ENCODE measurements around the gene SHISA5.
"Not testable (repeated sequence)": the region's sequence is repeated elsewhere in the genome, so short reads cannot be mapped to it uniquely, and the experiment has no call there.

The SHISA5 gene

DNA sequence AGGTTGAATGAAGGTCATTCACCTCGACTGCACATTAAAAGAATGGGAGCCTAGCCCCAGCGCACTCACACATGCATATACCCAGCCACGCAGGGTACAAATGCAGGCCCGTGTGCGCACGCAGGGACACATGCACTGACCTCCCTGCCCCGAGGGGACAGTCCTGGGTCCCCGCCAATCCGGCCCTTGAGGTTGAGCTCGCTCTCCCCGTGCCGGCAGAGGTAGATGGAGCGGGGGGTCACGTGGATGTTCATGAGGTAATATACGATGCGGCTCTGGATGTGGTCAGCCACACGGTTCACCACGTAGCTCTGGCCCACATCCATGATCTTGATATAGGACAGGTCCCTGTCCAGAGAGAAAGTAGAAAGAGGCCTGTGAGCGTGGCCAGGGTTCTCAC, 32.1 kb upstream of the SHISA5 start:
- no peak for DNase-seq
- no peaks in the 10 kb centered on the region for H3K4me1 Mint-ChIP-seq
- H3K4me3 Mint-ChIP-seq, result no peak overlapping the region
- peaks cover 6% of the 10 kb centered on the region for H3K27me3 Mint-ChIP-seq (ENCODE audit: low read depth, poor library complexity)
- H3K9me3 Mint-ChIP-seq, result no peaks in the 10 kb centered on the region
- no peak overlapping the region for H3K27ac Mint-ChIP-seq
- TF ChIP-seq, protein P1, sequence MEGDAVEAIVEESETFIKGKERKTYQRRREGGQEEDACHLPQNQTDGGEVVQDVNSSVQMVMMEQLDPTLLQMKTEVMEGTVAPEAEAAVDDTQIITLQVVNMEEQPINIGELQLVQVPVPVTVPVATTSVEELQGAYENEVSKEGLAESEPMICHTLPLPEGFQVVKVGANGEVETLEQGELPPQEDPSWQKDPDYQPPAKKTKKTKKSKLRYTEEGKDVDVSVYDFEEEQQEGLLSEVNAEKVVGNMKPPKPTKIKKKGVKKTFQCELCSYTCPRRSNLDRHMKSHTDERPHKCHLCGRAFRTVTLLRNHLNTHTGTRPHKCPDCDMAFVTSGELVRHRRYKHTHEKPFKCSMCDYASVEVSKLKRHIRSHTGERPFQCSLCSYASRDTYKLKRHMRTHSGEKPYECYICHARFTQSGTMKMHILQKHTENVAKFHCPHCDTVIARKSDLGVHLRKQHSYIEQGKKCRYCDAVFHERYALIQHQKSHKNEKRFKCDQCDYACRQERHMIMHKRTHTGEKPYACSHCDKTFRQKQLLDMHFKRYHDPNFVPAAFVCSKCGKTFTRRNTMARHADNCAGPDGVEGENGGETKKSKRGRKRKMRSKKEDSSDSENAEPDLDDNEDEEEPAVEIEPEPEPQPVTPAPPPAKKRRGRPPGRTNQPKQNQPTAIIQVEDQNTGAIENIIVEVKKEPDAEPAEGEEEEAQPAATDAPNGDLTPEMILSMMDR (IDR thresholded peaks at IDR 0.05), result no peak
- peaks cover 75% of the 10 kb centered on the region for H3K36me3 Mint-ChIP-seq (ENCODE audit: low read depth)

DNA sequence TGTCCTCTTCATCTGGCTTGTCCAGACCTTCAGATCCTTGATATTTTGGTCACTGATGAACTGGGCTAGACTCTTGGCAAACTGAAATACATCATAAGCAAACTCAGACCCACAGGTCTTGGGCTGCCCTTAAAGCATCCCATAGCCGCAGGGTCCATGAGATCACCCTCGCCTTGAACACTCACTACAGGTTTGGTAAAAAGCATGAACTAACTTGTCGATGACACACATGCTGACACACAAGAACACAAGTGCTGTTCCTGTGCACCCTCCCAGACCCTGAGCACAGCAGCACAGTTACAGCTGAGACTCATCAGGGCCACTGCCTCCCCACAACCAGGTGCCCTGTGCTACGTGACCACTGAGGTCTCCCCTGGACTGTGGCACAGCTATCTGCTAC, 31.6 kb upstream of the SHISA5 start:
- Mint-ChIP-seq H3K4me3 (no peak overlapping the region), H3K4me1 (no peaks in the 10 kb centered on the region), H3K9me3 (no peaks in the 10 kb centered on the region), H3K36me3 (ENCODE audit: low read depth) (peaks cover 80% of the 10 kb centered on the region), H3K27me3 (ENCODE audit: low read depth, poor library complexity) (peaks cover 6% of the 10 kb centered on the region), H3K27ac (peak overlapping the region; percentile 39)
- TF ChIP-seq, protein P1 (IDR thresholded peaks at IDR 0.05), result no peak
- DNase-seq, result no peak

DNA sequence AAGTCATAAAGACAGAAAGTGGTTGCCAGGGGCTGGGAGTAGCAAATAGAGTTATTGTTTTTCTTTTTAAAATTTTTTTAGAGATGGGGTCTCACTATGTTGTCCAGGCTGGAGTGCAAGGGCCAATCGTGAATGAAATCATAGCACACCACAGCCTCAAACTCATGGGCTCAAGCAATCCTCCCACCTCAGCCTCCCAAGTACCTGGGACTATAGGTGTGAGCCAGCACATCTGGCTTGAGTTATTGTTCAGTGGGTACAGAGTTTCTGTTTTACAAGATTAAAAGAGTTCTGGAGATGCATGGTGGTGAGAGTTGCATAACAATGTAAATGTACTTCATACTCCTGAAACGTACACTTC, 29.0 kb upstream of the SHISA5 start:
- no peak for DNase-seq
- TF ChIP-seq, protein P1 (IDR thresholded peaks at IDR 0.05), result no peak
- H3K4me3 Mint-ChIP-seq, result no peak overlapping the region
- H3K4me1 Mint-ChIP-seq, result no peaks in the 10 kb centered on the region
- peaks cover 6% of the 10 kb centered on the region for H3K27me3 Mint-ChIP-seq (ENCODE audit: low read depth, poor library complexity)
- H3K36me3 Mint-ChIP-seq (ENCODE audit: low read depth), result peaks cover 82% of the 10 kb centered on the region
- H3K9me3 Mint-ChIP-seq, result no peaks in the 10 kb centered on the region
- H3K27ac Mint-ChIP-seq, result no peak overlapping the region

DNA sequence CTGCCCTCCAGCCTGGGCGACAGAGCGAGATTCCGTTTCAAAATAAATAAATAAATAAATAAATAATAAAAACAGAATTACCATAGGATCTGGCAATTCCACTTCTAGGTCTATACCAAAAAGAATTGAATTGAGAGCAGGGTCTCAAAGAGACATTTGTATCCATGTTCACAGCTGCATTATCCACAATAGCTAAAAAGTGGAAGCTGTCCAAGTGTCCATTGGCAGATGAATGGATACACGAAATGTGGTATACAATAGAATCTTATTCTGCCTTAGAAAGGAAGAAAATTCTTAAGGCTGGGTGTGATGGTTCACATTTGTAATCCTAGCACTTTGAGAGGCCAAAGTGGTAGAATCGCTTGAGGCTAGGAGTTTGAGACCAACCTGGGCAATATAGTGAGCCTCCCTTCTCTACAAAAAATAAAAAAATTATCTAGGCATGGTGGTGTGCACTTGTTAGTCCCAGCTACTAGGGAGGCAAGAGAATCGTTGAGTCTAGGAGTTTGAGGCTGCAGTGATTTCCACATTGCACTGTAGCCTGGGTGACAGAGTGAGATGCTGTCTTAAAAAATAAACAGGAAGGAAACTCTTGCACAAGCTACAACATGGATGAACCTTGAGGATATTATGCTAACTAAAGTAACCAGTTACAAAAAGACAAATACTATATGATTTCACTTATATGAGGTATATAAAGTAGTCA, 28.4 kb upstream of the SHISA5 start:
- no peaks in the 10 kb centered on the region for H3K9me3 Mint-ChIP-seq
- H3K4me1 Mint-ChIP-seq, result no peaks in the 10 kb centered on the region
- H3K36me3 Mint-ChIP-seq (ENCODE audit: low read depth), result peaks cover 84% of the 10 kb centered on the region
- H3K4me3 Mint-ChIP-seq, result no peak overlapping the region
- H3K27me3 Mint-ChIP-seq (ENCODE audit: low read depth, poor library complexity), result peaks cover 6% of the 10 kb centered on the region
- no peak for DNase-seq
- TF ChIP-seq, protein P1 (IDR thresholded peaks at IDR 0.05), result no peak
- H3K27ac Mint-ChIP-seq, result no peak overlapping the region

DNA sequence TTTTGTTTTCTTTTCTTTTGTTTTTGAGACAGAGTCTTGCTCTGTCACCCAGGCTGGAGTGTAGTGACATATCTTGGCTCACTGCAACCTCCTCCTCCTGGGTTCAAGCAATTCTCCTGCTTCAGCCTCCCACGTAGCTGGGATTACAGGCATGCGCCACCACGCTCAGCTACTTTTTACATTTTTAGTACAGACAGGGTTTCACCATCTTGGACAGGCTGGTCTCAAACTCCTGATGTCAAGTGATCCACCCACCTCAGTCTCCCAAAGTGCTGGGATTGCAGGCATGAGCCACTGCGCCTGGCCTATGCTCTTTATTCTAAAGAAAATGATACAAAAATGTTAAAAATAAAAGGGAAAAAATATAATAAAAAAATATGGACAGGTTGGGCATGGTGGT, 26.7 kb upstream of the SHISA5 start:
- not testable (repeated sequence) for H3K27me3 Mint-ChIP-seq (ENCODE audit: low read depth, poor library complexity); DNase-seq; H3K9me3 Mint-ChIP-seq; H3K4me3 Mint-ChIP-seq; H3K27ac Mint-ChIP-seq; H3K4me1 Mint-ChIP-seq
- H3K36me3 Mint-ChIP-seq (ENCODE audit: low read depth), result peaks cover 86% of the 10 kb centered on the region

DNA sequence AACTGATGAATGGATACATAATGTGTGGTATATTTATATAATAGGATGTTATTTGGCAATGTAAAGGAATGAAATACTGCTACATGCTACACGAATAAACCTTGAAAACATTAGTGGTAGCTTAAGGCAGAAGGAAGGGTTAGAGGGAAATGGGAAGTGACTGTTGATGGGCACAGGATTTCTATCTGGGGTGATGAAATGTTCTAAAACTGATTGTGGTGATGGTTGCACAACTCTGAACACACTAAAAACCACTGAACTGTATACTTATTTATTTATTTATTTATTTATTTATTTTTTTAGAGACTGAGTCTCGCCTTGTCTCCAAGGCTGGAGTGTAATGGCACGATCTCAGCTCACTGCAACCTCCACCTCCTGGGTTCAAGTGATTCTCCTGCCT, 24.8 kb upstream of the SHISA5 start:
- no peak overlapping the region for H3K27ac Mint-ChIP-seq
- H3K9me3 Mint-ChIP-seq, result no peaks in the 10 kb centered on the region
- TF ChIP-seq, protein P1 (IDR thresholded peaks at IDR 0.05), result no peak
- H3K36me3 Mint-ChIP-seq (ENCODE audit: low read depth), result peaks cover 76% of the 10 kb centered on the region
- peaks cover 2% of the 10 kb centered on the region for H3K27me3 Mint-ChIP-seq (ENCODE audit: low read depth, poor library complexity)
- DNase-seq, result no peak
- no peak overlapping the region for H3K4me3 Mint-ChIP-seq
- H3K4me1 Mint-ChIP-seq, result no peaks in the 10 kb centered on the region
